Heart left ventricle (tissue), 16 donors: ENCODE data around the gene ASTN2. TPM values are rescaled to one million over a fixed set of nuclear protein-coding genes. Genes with fewer than 3 reads are reported as not detected.

Experiments used
- ATAC-seq, 4 donors: fragments of 200-7000 bp; cut with Tn5 transposase; one replicate each; pipeline ENCODE4 v1.9.1; 2020 to 2022; ENCODE audit warnings: moderate library complexity in 4 of 4, mild to moderate bottlenecking in 3 of 4, moderate number of reproducible peaks in 1 of 4
- DNase-seq, 5 donors: peaks; one replicate each; pipeline ENCODE4 v3.0.0-alpha.2; 2020
- H3K27ac ChIP-seq, 12 donors: fragments of 200-600 bp; sonication (generic) in 4 of 12; one replicate each; pipeline versions ENCODE4 v1.5.0 to v1.8.0; 2016 to 2022; ENCODE audit warnings: mild to moderate bottlenecking in 2 of 12
- H3K27me3 ChIP-seq, 9 donors: fragments of 200-600 bp; sonication (generic) in 2 of 9; one replicate each; pipeline versions ENCODE4 v1.5.1 to v1.8.0; 2016 to 2022; ENCODE audit warnings: mild to moderate bottlenecking in 3 of 9
- H3K36me3 ChIP-seq, 9 donors: fragments of 200-600 bp; sonication (generic) in 2 of 9; one replicate each; pipeline versions ENCODE4 v1.5.0 to v1.8.0; 2018 to 2022; ENCODE audit warnings: mild to moderate bottlenecking in 2 of 9
- H3K4me1 ChIP-seq, 12 donors: fragments of 200-600 bp; sonication (generic) in 4 of 12; one replicate each; pipeline versions ENCODE4 v1.5.0 to v1.8.0; 2016 to 2022; ENCODE audit warnings: mild to moderate bottlenecking in 3 of 12
- H3K4me3 ChIP-seq, 12 donors: fragments of 200-600 bp; sonication (generic) in 4 of 12; one replicate each; pipeline versions ENCODE4 v1.5.0 to v1.8.0; 2017 to 2022; ENCODE audit warnings: mild to moderate bottlenecking in 9 of 12, moderate library complexity in 4 of 12
- H3K9me3 ChIP-seq, 12 donors: fragments of 200-600 bp; sonication (generic) in 4 of 12; one replicate each; pipeline versions ENCODE4 v1.5.0 to v1.8.0; 2016 to 2022; ENCODE audit warnings: mild to moderate bottlenecking in 1 of 12
- CTCF ChIP-seq, 12 donors: fragments of 200-600 bp; sonication (generic) in 4 of 12; IDR thresholded peaks; one replicate each; pipeline versions ENCODE4 v1.5.0 to v1.8.0; 2018 to 2022; ENCODE audit warnings: antibody characterized with exemption in 12 of 12, mild to moderate bottlenecking in 5 of 12
- POLR2A ChIP-seq, 2 donors: fragments of 450-650 bp; IDR thresholded peaks; one replicate each; pipeline ENCODE4 v1.6.1; 2017; ENCODE audit warnings: antibody characterized with exemption in 2 of 2, mild to moderate bottlenecking in 2 of 2, moderate library complexity in 2 of 2
- WGBS, 4 donors: extraction: QIAGEN DNeasy Blood & Tissue Kit in 2 of 4; methylation state at CpG; one replicate each; pipeline versions ENCODE4 v1.1.5 to v1.1.7; 2013 to 2018; 5-methylcytosine and 5-hydroxymethylcytosine counted together
- intact Hi-C, 10 donors: fragments of 100-400 bp; cut with DNase I; formaldehyde crosslinking; loops; one replicate each; pipeline versions ENCODE4 v1.11.1 to v1.14.2; 2022
- polyA plus RNA-seq, 2 donors: library from polyadenylated mRNA; stranded (reverse); fragments of 200-250 nt; gene quantifications; one replicate each; pipeline ENCODE4 v1.2.3, GENCODE V29; 2013
- total RNA-seq, 9 donors: library from RNA; depleted of rRNA in 2 of 9; stranded (reverse); fragments of >200 nt in 2 of 9; fragmentation: NEBNext Ultra II Directional in 3 of 9; extraction: Animal tissue kit (Norgen Biotek cat#: 25700) in 3 of 9; gene quantifications; one replicate each; pipeline versions ENCODE4 v1.1.0 to v1.2.4, GENCODE V29; 2016 to 2023
- donor health status: ischemic (EF 13 %, LVEDD 7.1; RV severe dilation, severe dysfunction).
- donor health status: healthy with polysubstance abuse.
- donor health status: DM: no; HTN: yes; CAD: no.
- donor health status: DM: no; HTN: no; CAD: no.
- donor health status: ischemic (EF 25% LVEDD 6.9; RV normal size, moderate dysfunction).
- donor health status: ischemic (EF 25% LVEDD 5.7; RV mildly dilated, moderate dysfunction).
- donor health status: healthy.
- donor health status: DM: yes; HTN: yes; CAD: no.
- donor health status: ischemic (EF 35%, LVEDD 5.7; RV mildly dilated, moderate dysfunction).
- donor health status: nonischemic (EF 11% LVEDD 7.7; RV severe dilation, severe dysfunction).
- donor health status: DM: yes; HTN: yes; CAD: no.
- donor health status: PGD.
- donor health status: ischemic (EF 29% LVEDD 5.4; RV normal size, mild dysfunction).
- donor health status: nonischemic (EF 23%, LVEDD 6.1; RV moderate dilation, normal function).

Gene ASTN2
- total and polyA plus RNA-seq, 11 donors = 2.5 to 6.0 (median 3.5) TPM

GRCh38 chr9:117379341-117379740, 35.5 kb downstream of the ASTN2 start:
- no peaks in the 10 kb centered on the region for H3K36me3 ChIP-seq
- H3K27ac ChIP-seq = no peak overlapping the region
- H3K4me1 ChIP-seq = no peaks in the 10 kb centered on the region
- no peak for TF ChIP-seq POLR2A (IDR thresholded peaks at IDR 0.05)
- TF ChIP-seq CTCF (IDR thresholded peaks at IDR 0.05) = no peak
- intact Hi-C loops = no loop called here
- H3K9me3 ChIP-seq = no peaks in the 10 kb centered on the region
- DNase-seq = no peak
- no peak for ATAC-seq
- H3K4me3 ChIP-seq = no peak overlapping the region
- peaks cover 0 to 4% (median 0%) of the 10 kb centered on the region in 9 donors for H3K27me3 ChIP-seq
- WGBS, 4 donors = 64 to 68% (median 65%) methylated on average over 2 of the region's 2 CpGs

GRCh38 chr9:117377046-117377445, 37.8 kb downstream of the ASTN2 start:
- TF ChIP-seq POLR2A (IDR thresholded peaks at IDR 0.05) (no peak), CTCF (IDR thresholded peaks at IDR 0.05) (no peak)
- 53 to 69% (median 58%) methylated on average over 5 of the region's 5 CpGs for WGBS, 4 donors
- DNase-seq (no peak), ATAC-seq (no peak)
- Histone ChIP-seq H3K4me1 (no peaks in the 10 kb centered on the region), H3K4me3 (no peak overlapping the region), H3K36me3 (no peaks in the 10 kb centered on the region), H3K9me3 (no peaks in the 10 kb centered on the region), H3K27me3 (peaks cover 0 to 4% (median 0%) of the 10 kb centered on the region in 9 donors), H3K27ac (no peak overlapping the region)
- intact Hi-C loops = no loop called here

- no peak for DNase-seq
- no peak overlapping the region for H3K27ac ChIP-seq
- TF ChIP-seq CTCF (IDR thresholded peaks at IDR 0.05) (no peak), POLR2A (IDR thresholded peaks at IDR 0.05) (no peak)
- H3K4me1 ChIP-seq = no peaks in the 10 kb centered on the region
- no peak overlapping the region for H3K4me3 ChIP-seq
- no peaks in the 10 kb centered on the region for H3K9me3 ChIP-seq
- intact Hi-C loops = no loop called here
- H3K27me3 ChIP-seq = peaks cover 0 to 4% (median 0%) of the 10 kb centered on the region in 9 donors
- no peaks in the 10 kb centered on the region for H3K36me3 ChIP-seq
- no peak for ATAC-seq
- WGBS, 4 donors = 63 to 68% (median 65%) methylated on average over 1 of the region's 1 CpG
Measured at GRCh38 chr9:117375956-117376355, 38.9 kb downstream of the ASTN2 start.

GRCh38 chr9:117374076-117374725, 40.7 kb downstream of the ASTN2 start:
- Histone ChIP-seq H3K9me3 (no peaks in the 10 kb centered on the region), H3K36me3 (no peaks in the 10 kb centered on the region), H3K4me3 (no peak overlapping the region), H3K27me3 (peaks cover 0 to 4% (median 0%) of the 10 kb centered on the region in 9 donors), H3K4me1 (no peaks in the 10 kb centered on the region), H3K27ac (no peak overlapping the region)
- WGBS, 4 donors = 58 to 67% (median 59%) methylated on average over 4 of the region's 4 CpGs
- DNase-seq = no peak
- intact Hi-C loops = no loop called here
- no peak for TF ChIP-seq CTCF (IDR thresholded peaks at IDR 0.05)
- no peak for TF ChIP-seq POLR2A (IDR thresholded peaks at IDR 0.05)
- no peak for ATAC-seq
